Suprapubic skin (tissue), 4 donors: ENCODE results near the gene PDZK1. TPM values are rescaled to one million over a fixed set of nuclear protein-coding genes. Genes with fewer than 3 reads are reported as not detected.
"Not testable (repeated sequence)": the region's sequence is repeated elsewhere in the genome, so short reads cannot be mapped to it uniquely, and the experiment has no call there.

Source experiments
- DNase-seq, 2 donors: peaks; one replicate each; pipeline ENCODE4 v3.0.0-alpha.2; 2019; ENCODE audit warnings: low spot score in 2 of 2
- H3K27ac ChIP-seq: fragments of 200-600 bp; sonication (generic); one replicate; pipeline ENCODE4 v1.5.1; 2019
- H3K27me3 ChIP-seq: fragments of 200-600 bp; sonication (generic); one replicate; pipeline ENCODE4 v1.5.1; 2019
- H3K36me3 ChIP-seq: fragments of 200-600 bp; sonication (generic); one replicate; pipeline ENCODE4 v1.5.1; 2019
- H3K4me1 ChIP-seq: fragments of 200-600 bp; sonication (generic); one replicate; pipeline ENCODE4 v1.5.1; 2019
- H3K4me3 ChIP-seq: fragments of 200-600 bp; sonication (generic); one replicate; pipeline ENCODE4 v1.5.1; 2019; ENCODE audit warnings: mild to moderate bottlenecking
- H3K9me3 ChIP-seq: fragments of 200-600 bp; sonication (generic); one replicate; pipeline ENCODE4 v1.5.1; 2019
- EP300 ChIP-seq: sonication (generic); formaldehyde crosslinking; IDR thresholded peaks from one replicate; pipeline ENCODE4 v1.6.1; 2017; ENCODE audit warnings: antibody characterized with exemption
- POLR2A ChIP-seq, 2 donors: fragments of 450-650 bp; IDR thresholded peaks; one replicate each; pipeline ENCODE4 v1.6.1; 2017; ENCODE audit warnings: antibody characterized with exemption in 2 of 2, mild to moderate bottlenecking in 2 of 2, moderate library complexity in 2 of 2
- POLR2AphosphoS5 ChIP-seq, 3 donors: sonication (generic); formaldehyde crosslinking; IDR thresholded peaks; one replicate each; pipeline ENCODE4 v1.6.1; 2017; ENCODE audit warnings: antibody characterized with exemption in 3 of 3
- WGBS: methylation state at CpG from one replicate; pipeline ENCODE4 v1.1.5; 2018; 5-methylcytosine and 5-hydroxymethylcytosine counted together
- total RNA-seq, 4 donors: library from RNA; depleted of rRNA; stranded (reverse); fragments of >200 nt; gene quantifications; one replicate each; pipeline ENCODE4 v1.1.0, GENCODE V29; 2016
- TF ChIP-seq, protein P1 (sequence below), 2 donors: fragments of 200-600 bp in 1 of 2; fragments of 450-650 bp in 1 of 2; sonication (generic) in 1 of 2; IDR thresholded peaks; one replicate each; pipeline ENCODE4 v1.5.1; 2016 to 2019; ENCODE audit warnings: antibody characterized with exemption in 2 of 2, mild to moderate bottlenecking in 1 of 2, moderate library complexity in 1 of 2

The PDZK1 gene
- total RNA-seq, 4 donors from 2014 or later, result 1.4 to 7.8 (median 3.5) TPM

DNA sequence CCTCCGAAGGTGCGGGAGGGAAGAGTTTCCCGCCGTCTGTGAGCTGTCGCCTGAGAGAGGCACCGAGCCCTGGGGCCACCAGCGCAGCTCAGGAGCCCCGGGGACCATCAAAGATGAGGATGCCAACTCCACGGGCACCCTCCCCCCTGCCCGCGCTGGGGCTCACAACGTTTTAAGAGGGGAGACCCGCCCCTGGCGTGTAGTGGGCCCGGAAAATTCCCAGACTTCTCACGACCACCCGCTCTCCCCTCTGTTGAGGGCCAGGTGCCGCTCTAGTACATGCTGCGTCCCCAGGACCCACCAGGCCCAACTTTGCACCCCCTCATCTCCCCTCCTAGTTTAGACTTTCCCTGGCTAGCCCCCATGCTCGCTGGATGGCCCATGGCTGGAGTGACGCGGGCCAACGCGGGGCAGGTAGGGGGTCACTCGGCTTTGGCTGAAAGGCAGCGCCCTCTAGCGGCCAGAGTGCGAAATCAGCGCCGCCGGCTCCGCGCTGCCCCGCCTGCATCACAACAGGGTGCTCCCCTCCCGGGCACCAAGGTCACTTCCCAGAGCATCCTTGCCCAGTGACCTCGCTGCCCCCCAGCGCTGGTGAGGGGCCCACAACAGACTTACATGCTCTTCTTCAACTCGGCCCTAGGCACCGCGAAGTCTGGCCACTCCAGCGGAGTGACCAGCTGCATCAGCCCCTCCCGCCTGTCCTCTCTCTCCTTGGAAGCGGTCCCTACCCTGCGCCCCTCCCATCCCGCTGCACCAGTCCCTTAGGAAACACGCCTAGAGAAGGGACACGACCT lies 13.9 kb upstream of the PDZK1 start:
- Histone ChIP-seq H3K27me3 (peaks cover 5% of the 10 kb centered on the region), H3K4me3 (peak overlapping the region; percentile 39), H3K36me3 (no peaks in the 10 kb centered on the region), H3K9me3 (no peaks in the 10 kb centered on the region), H3K4me1 (peaks cover 12% of the 10 kb centered on the region), H3K27ac (no peak overlapping the region)
- TF ChIP-seq, protein P1, sequence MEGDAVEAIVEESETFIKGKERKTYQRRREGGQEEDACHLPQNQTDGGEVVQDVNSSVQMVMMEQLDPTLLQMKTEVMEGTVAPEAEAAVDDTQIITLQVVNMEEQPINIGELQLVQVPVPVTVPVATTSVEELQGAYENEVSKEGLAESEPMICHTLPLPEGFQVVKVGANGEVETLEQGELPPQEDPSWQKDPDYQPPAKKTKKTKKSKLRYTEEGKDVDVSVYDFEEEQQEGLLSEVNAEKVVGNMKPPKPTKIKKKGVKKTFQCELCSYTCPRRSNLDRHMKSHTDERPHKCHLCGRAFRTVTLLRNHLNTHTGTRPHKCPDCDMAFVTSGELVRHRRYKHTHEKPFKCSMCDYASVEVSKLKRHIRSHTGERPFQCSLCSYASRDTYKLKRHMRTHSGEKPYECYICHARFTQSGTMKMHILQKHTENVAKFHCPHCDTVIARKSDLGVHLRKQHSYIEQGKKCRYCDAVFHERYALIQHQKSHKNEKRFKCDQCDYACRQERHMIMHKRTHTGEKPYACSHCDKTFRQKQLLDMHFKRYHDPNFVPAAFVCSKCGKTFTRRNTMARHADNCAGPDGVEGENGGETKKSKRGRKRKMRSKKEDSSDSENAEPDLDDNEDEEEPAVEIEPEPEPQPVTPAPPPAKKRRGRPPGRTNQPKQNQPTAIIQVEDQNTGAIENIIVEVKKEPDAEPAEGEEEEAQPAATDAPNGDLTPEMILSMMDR (IDR thresholded peaks at IDR 0.05), result peak; percentile 66 to 91
- TF ChIP-seq POLR2AphosphoS5 (IDR thresholded peaks at IDR 0.05), result no peak
- no peak for TF ChIP-seq EP300
- WGBS, result 3% methylated on average over 34 of the region's 47 CpGs
- DNase-seq, result peak; percentile 82 to 85

DNA sequence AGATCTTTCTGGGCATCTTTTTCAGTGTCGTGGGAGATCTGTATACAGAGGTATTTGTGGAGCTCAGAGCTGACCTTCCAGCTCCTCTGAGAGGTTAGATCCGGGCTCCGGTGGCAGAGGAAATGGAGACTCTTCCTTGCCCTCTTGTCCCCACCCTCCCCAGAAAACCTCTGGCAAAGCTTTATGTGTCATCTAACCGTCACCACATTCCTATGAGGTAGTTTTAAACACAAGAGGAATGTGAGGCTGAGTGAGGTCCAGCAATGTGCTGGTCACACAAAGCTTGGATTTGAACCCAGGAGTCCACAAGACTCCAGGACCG lies 13.3 kb upstream of the PDZK1 start:
- no peak for DNase-seq
- peaks cover 5% of the 10 kb centered on the region for H3K27me3 ChIP-seq
- H3K4me1 ChIP-seq, result peaks cover 12% of the 10 kb centered on the region
- 58% methylated on average over 5 of the region's 5 CpGs for WGBS
- no peak overlapping the region for H3K4me3 ChIP-seq
- TF ChIP-seq, protein P1 (IDR thresholded peaks at IDR 0.05), result no peak
- TF ChIP-seq POLR2AphosphoS5 (IDR thresholded peaks at IDR 0.05) (no peak), EP300 (no peak), POLR2A (IDR thresholded peaks at IDR 0.05) (no peak)
- H3K36me3 ChIP-seq, result no peaks in the 10 kb centered on the region
- no peaks in the 10 kb centered on the region for H3K9me3 ChIP-seq
- H3K27ac ChIP-seq, result no peak overlapping the region

DNA sequence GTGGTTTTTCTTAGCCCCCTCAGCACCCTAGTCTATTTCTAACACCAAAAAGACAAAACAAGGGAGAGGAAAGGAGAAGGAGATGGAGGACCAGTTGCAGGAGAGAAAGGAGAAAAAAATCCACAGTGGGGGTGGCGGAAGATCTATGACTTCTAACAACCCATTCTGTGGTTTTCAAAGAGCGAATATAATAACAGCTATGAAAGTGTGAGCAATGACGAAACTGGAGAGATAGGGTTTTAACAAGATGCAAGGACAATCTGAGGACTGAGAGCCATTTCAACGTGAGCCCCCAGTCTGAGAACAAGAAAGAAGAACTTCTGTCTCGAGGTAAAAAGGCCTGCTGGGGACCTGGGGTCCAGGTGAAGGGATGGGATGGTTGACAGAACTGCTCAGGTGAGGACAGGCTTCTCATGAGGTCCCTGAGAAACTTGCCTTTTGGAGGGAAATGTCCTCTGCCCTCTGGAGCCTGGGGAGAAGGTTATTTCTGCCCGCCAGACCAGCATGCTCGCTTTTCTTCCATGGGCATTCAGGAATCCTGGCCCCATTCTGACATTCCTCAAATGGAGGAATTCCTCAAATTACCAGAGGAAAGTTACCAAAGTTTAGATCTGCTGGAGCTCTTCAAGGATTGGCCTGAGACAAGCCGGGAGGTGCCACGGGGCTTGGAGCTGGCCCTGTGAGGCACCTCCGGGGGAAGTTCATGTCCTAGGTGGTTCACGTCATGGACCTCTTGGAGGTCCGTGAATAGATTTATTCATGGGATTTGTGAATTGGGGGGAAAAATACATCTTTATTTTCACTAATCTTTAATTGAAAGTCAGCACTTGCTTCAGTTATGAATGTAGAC lies 12.3 kb upstream of the PDZK1 start, which contains the start of gene CD160:
CD160 (plus strand) TSS at position 270 of the 850 bp plus-strand sequence. CDS start 8,829 bp downstream, outside the sequence.
- no peaks in the 10 kb centered on the region for H3K36me3 ChIP-seq
- H3K9me3 ChIP-seq, result no peaks in the 10 kb centered on the region
- no peak for DNase-seq
- no peak within 1 kb of the TSS for H3K4me3 ChIP-seq
- TF ChIP-seq EP300 (no peak), POLR2A (IDR thresholded peaks at IDR 0.05) (no peak), POLR2AphosphoS5 (IDR thresholded peaks at IDR 0.05) (no peak)
- TF ChIP-seq, protein P1 (IDR thresholded peaks at IDR 0.05), result no peak
- H3K27ac ChIP-seq, result no peak within 1 kb of the TSS
- 85% methylated on average over 12 of the region's 12 CpGs for WGBS
- peaks cover 5% of the 10 kb centered on the region for H3K27me3 ChIP-seq
- H3K4me1 ChIP-seq, result peaks cover 12% of the 10 kb centered on the region

DNA sequence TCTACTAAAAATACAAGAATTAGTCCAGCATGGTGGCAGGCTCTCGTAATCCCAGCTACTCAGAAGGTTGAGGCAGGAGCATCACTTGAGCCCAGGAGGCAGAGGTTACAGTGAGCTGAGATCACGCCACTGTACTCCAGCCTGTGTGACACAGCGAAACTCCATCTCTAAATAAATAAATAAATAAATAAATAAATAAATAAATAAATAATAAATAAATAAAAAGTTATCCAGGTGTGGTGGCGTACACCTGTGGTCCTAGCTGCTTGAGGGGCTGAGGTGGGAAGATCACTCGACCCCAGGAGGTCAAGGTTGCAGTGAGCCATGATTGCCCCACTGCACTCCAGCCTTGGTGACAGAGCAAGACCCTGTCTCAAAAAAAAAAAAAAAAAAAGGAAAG lies 11.3 kb upstream of the PDZK1 start:
- H3K27ac ChIP-seq, H3K9me3 ChIP-seq, DNase-seq, H3K36me3 ChIP-seq, H3K4me3 ChIP-seq, H3K27me3 ChIP-seq: not testable (repeated sequence)
- 93% methylated on average over 5 of the region's 5 CpGs for WGBS
- H3K4me1 ChIP-seq, result peaks cover 12% of the 10 kb centered on the region

DNA sequence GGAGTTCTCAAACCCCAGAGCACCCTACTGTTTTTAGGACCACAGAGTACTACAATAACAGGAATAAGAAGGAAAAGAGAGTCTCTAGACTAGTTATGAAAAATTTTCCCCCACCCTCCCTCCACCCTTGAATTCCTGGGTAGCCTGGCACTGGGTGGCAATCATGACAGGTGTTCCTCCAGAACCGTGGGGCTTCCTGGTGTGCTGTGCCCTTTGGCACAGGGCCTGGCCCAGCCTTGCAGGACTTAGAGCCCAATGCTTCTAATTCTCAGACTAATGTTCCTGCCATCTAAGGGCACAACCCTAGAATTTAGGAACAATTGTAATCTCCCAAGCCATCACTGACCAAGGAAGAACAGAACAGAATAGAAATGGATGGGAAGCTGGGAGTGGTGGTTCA lies 10.7 kb upstream of the PDZK1 start:
- Histone ChIP-seq H3K27ac (no peak overlapping the region), H3K27me3 (peaks cover 5% of the 10 kb centered on the region), H3K9me3 (no peaks in the 10 kb centered on the region), H3K4me1 (peaks cover 12% of the 10 kb centered on the region), H3K4me3 (no peak overlapping the region), H3K36me3 (no peaks in the 10 kb centered on the region)
- DNase-seq, result no peak
- 36% methylated on average over 1 of the region's 1 CpG for WGBS
- TF ChIP-seq EP300 (no peak), POLR2A (IDR thresholded peaks at IDR 0.05) (no peak), POLR2AphosphoS5 (IDR thresholded peaks at IDR 0.05) (no peak)
- TF ChIP-seq, protein P1 (IDR thresholded peaks at IDR 0.05), result no peak
